ENCODE results near the gene APH1A.

DNA sequence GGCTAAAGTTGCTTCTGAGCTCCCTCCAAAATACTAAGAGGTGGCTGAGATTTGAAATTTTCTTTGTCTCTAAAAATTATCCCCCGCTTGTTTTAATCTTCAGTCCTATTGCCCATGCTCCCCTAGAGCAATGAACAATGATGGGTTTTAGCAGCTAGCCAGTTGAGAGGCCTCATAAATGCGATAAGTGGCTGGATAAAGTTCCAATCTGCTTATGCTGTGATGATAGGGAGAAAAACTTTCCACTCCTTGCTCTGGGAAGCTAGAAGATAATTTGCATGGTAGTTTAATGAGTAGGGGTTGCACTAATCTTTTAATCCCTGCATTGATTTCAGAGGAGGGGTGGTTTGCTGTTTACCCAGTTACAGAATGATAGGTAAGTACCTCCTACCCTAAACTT lies 42.9 kb upstream of the APH1A start:
- TF ChIP-seq, protein P1, sequence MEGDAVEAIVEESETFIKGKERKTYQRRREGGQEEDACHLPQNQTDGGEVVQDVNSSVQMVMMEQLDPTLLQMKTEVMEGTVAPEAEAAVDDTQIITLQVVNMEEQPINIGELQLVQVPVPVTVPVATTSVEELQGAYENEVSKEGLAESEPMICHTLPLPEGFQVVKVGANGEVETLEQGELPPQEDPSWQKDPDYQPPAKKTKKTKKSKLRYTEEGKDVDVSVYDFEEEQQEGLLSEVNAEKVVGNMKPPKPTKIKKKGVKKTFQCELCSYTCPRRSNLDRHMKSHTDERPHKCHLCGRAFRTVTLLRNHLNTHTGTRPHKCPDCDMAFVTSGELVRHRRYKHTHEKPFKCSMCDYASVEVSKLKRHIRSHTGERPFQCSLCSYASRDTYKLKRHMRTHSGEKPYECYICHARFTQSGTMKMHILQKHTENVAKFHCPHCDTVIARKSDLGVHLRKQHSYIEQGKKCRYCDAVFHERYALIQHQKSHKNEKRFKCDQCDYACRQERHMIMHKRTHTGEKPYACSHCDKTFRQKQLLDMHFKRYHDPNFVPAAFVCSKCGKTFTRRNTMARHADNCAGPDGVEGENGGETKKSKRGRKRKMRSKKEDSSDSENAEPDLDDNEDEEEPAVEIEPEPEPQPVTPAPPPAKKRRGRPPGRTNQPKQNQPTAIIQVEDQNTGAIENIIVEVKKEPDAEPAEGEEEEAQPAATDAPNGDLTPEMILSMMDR (IDR thresholded peaks at IDR 0.05) = no peak
- no peak for TF ChIP-seq POLR2A (IDR thresholded peaks at IDR 0.05)

All from uterus (tissue), 2 donors.